ENCODE results near the gene TPSD1. TPM values are rescaled to one million over a fixed set of nuclear protein-coding genes. Genes with fewer than 3 reads are reported as not detected.
"Not testable (repeated sequence)": the region's sequence is repeated elsewhere in the genome, so short reads cannot be mapped to it uniquely, and the experiment has no call there.

Gene TPSD1
- total RNA-seq, 4 donors from 2014 or later: 0.52 to 2.8 TPM; not detected in 2

GRCh38 chr16:1225051-1225451 lies 30.8 kb upstream of the TPSD1 start, which contains the start of gene TPSG1:
Gene TPSG1, minus strand, starts transcription at chr16:1225268. Its CDS starts 16 bp downstream, at chr16:1225252.
- Histone ChIP-seq H3K27ac (no peak within 1 kb of the TSS), H3K4me1 (no peaks in the 10 kb centered on the region), H3K4me3 (no peak within 1 kb of the TSS), H3K9me3 (no peaks in the 10 kb centered on the region), H3K36me3 (no peaks in the 10 kb centered on the region), H3K27me3 (no peaks in the 10 kb centered on the region)
- intact Hi-C loops (cut with DNase I; ENCODE audit: low total_unique reads): no loop called here
- no peak for TF ChIP-seq CTCF (IDR thresholded peaks at IDR 0.05)
- no peak for TF ChIP-seq POLR2A (IDR thresholded peaks at IDR 0.05)
- DNase-seq: no peak

- H3K27ac ChIP-seq; intact Hi-C loops (cut with DNase I; ENCODE audit: low total_unique reads); DNase-seq: not testable (repeated sequence)
Measured at GRCh38 chr16:1225728-1226311, 30.0 kb upstream of the TPSD1 start.

GRCh38 chr16:1226692-1227091 lies 29.2 kb upstream of the TPSD1 start:
- H3K36me3 ChIP-seq; DNase-seq; H3K27me3 ChIP-seq; H3K4me3 ChIP-seq; H3K9me3 ChIP-seq; H3K27ac ChIP-seq; intact Hi-C loops (cut with DNase I; ENCODE audit: low total_unique reads); H3K4me1 ChIP-seq: not testable (repeated sequence)

More at GRCh38 chr16:1225728-1226311, 30.0 kb upstream of the TPSD1 start:
- H3K36me3 ChIP-seq, H3K9me3 ChIP-seq, H3K4me3 ChIP-seq, H3K27me3 ChIP-seq, H3K4me1 ChIP-seq: not testable (repeated sequence)

GRCh38 chr16:1228227-1228626 lies 27.6 kb upstream of the TPSD1 start:
- intact Hi-C loops (cut with DNase I; ENCODE audit: low total_unique reads); H3K27ac ChIP-seq; H3K36me3 ChIP-seq; H3K4me3 ChIP-seq; DNase-seq; H3K9me3 ChIP-seq; H3K27me3 ChIP-seq; H3K4me1 ChIP-seq: not testable (repeated sequence)

GRCh38 chr16:1229476-1229875 lies 26.4 kb upstream of the TPSD1 start:
- DNase-seq; H3K4me3 ChIP-seq; H3K9me3 ChIP-seq; intact Hi-C loops (cut with DNase I; ENCODE audit: low total_unique reads); H3K27me3 ChIP-seq; H3K27ac ChIP-seq; H3K36me3 ChIP-seq; H3K4me1 ChIP-seq: not testable (repeated sequence)

- H3K27me3 ChIP-seq; H3K4me1 ChIP-seq; intact Hi-C loops (cut with DNase I; ENCODE audit: low total_unique reads); H3K27ac ChIP-seq; H3K4me3 ChIP-seq; H3K36me3 ChIP-seq; DNase-seq; H3K9me3 ChIP-seq: not testable (repeated sequence)
Measured at GRCh38 chr16:1230084-1230470, 25.8 kb upstream of the TPSD1 start, which contains the start of gene TPSB2. Gene TPSB2, minus strand, starts transcription at chr16:1230184. Its CDS starts 233 bp downstream, at chr16:1229951.

GRCh38 chr16:1230471-1231212 lies 25.2 kb upstream of the TPSD1 start:
- H3K27ac ChIP-seq; H3K4me1 ChIP-seq; DNase-seq; H3K36me3 ChIP-seq; intact Hi-C loops (cut with DNase I; ENCODE audit: low total_unique reads); H3K4me3 ChIP-seq; H3K27me3 ChIP-seq; H3K9me3 ChIP-seq: not testable (repeated sequence)

- intact Hi-C loops (cut with DNase I; ENCODE audit: low total_unique reads); H3K4me3 ChIP-seq; H3K4me1 ChIP-seq; DNase-seq; H3K9me3 ChIP-seq; H3K27me3 ChIP-seq; H3K27ac ChIP-seq; H3K36me3 ChIP-seq: not testable (repeated sequence)
Measured at GRCh38 chr16:1231301-1231700, 24.6 kb upstream of the TPSD1 start.

- H3K27ac ChIP-seq; H3K9me3 ChIP-seq; H3K36me3 ChIP-seq; H3K4me1 ChIP-seq; H3K27me3 ChIP-seq; H3K4me3 ChIP-seq; intact Hi-C loops (cut with DNase I; ENCODE audit: low total_unique reads); DNase-seq: not testable (repeated sequence)
Measured at GRCh38 chr16:1232049-1232748, 23.7 kb upstream of the TPSD1 start.

GRCh38 chr16:1236659-1237058 lies 19.2 kb upstream of the TPSD1 start:
- H3K36me3 ChIP-seq; DNase-seq; H3K27me3 ChIP-seq; H3K4me1 ChIP-seq; H3K27ac ChIP-seq; H3K4me3 ChIP-seq; intact Hi-C loops (cut with DNase I; ENCODE audit: low total_unique reads); H3K9me3 ChIP-seq: not testable (repeated sequence)

Data from uterus (tissue), 4 donors.